A673 (cell line): ENCODE results near the gene IFNGR2. TPM values are rescaled to one million over a fixed set of nuclear protein-coding genes. Genes with fewer than 3 reads are reported as not detected.

Experiments
- BruUV-seq: library from RNA; stranded (reverse); fragments of 400-500 nt; replicated peaks from 2 replicates; lab custom pipeline; 2021; lab: Mats Ljungman, UMichigan
- CTCF ChIA-PET: fragments of 300-600 bp; sonication (Branson Sonifier 250); formaldehyde crosslinking; loops from one replicate; lab custom pipeline; 2022; ENCODE audit warnings: antibody characterized with exemption; lab: Charles Lee
- POLR2A ChIA-PET: fragments of 300-600 bp; sonication (Branson Sonifier 250); formaldehyde crosslinking; loops from one replicate; lab custom pipeline; 2022; ENCODE audit warnings: antibody characterized with exemption; ENCODE audit not compliant: low non-redundant PET; lab: Charles Lee
- DNase-seq: peaks from one replicate; pipeline ENCODE4 v3.0.0-alpha.2; 2015; ENCODE audit warnings: low spot score
- H3K27ac ChIP-seq: fragments of 200-600 bp; sonication (generic); 2 replicates; pipeline ENCODE4 v1.5.1; 2016; ENCODE audit warnings: mixed run types, low read depth, mild to moderate bottlenecking, mixed read lengths, antibody characterized with exemption, low read length; ENCODE audit not compliant: poor library complexity, severe bottlenecking
- H3K27me3 ChIP-seq: fragments of 200-600 bp; sonication (generic); replicated peaks from 2 replicates; pipeline ENCODE4 v1.6.1; 2017; ENCODE audit warnings: mixed run types, low read depth, mild to moderate bottlenecking, mixed read lengths, antibody characterized with exemption, low read length; ENCODE audit not compliant: insufficient read depth, poor library complexity
- H3K36me3 ChIP-seq: fragments of 200-600 bp; sonication (generic); 2 replicates; pipeline ENCODE4 v1.6.1; 2016; ENCODE audit warnings: mixed run types, mild to moderate bottlenecking, mixed read lengths, antibody characterized with exemption, low read length; ENCODE audit not compliant: insufficient read depth, poor library complexity, severe bottlenecking
- H3K4me1 ChIP-seq: fragments of 200-600 bp; sonication (generic); 2 replicates; pipeline ENCODE4 v1.6.1; 2017; ENCODE audit warnings: mixed run types, mild to moderate bottlenecking, mixed read lengths, antibody characterized with exemption, low read length; ENCODE audit not compliant: insufficient read depth, poor library complexity, severe bottlenecking
- H3K4me3 ChIP-seq: fragments of 200-600 bp; sonication (generic); 2 replicates; pipeline ENCODE4 v1.5.1; 2016; ENCODE audit warnings: low read depth, mixed run types, mild to moderate bottlenecking, mixed read lengths, low read length; ENCODE audit not compliant: poor library complexity, severe bottlenecking
- H3K9me3 ChIP-seq: fragments of 200-600 bp; sonication (generic); 2 replicates; pipeline ENCODE4 v1.6.1; 2016; ENCODE audit warnings: mixed run types, low read depth, mild to moderate bottlenecking, mixed read lengths, antibody characterized with exemption, low read length; ENCODE audit not compliant: poor library complexity, severe bottlenecking
- CTCF ChIP-seq: fragments of 300-800, 200-600 bp; sonication (generic); conservative IDR thresholded peaks from 2 replicates; pipeline ENCODE4 v1.5.1; 2017; ENCODE audit warnings: low read depth, mild to moderate bottlenecking, antibody characterized with exemption, low read length, moderate library complexity, mixed read lengths
- EZH2 ChIP-seq: fragments of 200-600 bp; sonication (generic); IDR thresholded peaks from 2 replicates; pipeline ENCODE4 v1.6.1; 2017; ENCODE audit warnings: borderline replicate concordance, low read depth, mild to moderate bottlenecking, mixed read lengths, antibody characterized with exemption, low read length; ENCODE audit not compliant: poor library complexity, severe bottlenecking
- intact Hi-C: fragments of 100-400 bp; cut with micrococcal nuclease; formaldehyde crosslinking; loops from one replicate; pipeline ENCODE4 v1.10.0; 2022; ENCODE audit not compliant: unreplicated experiment
- total RNA-seq: library from RNA; stranded (reverse); gene quantifications from 2 replicates; pipeline ENCODE4 v1.2.3, GENCODE V29; 2021

IFNGR2 gene
- total RNA-seq, 1 experiment from 2014 or later, result 48.9 TPM

GRCh38 chr21:33452362-33452761 lies 49.1 kb downstream of the IFNGR2 start:
- Histone ChIP-seq H3K36me3 (peaks cover 4% of the 10 kb centered on the region), H3K27me3 (no peaks in the 10 kb centered on the region), H3K4me1 (no peaks in the 10 kb centered on the region), H3K9me3 (no peaks in the 10 kb centered on the region), H3K4me3 (no peak overlapping the region), H3K27ac (no peak overlapping the region)
- no peak for TF ChIP-seq EZH2
- no peak for TF ChIP-seq CTCF
- CTCF ChIA-PET, result no interaction called here
- no TSS peak for BruUV-seq
- intact Hi-C loops, result no loop called here
- DNase-seq, result no peak
- POLR2A ChIA-PET, result interaction anchor here (0.6 kb wide), 1 partner anchor 326 kb away, joined by 10 read pairs; no protein-coding TSS in a partner anchor

DNA sequence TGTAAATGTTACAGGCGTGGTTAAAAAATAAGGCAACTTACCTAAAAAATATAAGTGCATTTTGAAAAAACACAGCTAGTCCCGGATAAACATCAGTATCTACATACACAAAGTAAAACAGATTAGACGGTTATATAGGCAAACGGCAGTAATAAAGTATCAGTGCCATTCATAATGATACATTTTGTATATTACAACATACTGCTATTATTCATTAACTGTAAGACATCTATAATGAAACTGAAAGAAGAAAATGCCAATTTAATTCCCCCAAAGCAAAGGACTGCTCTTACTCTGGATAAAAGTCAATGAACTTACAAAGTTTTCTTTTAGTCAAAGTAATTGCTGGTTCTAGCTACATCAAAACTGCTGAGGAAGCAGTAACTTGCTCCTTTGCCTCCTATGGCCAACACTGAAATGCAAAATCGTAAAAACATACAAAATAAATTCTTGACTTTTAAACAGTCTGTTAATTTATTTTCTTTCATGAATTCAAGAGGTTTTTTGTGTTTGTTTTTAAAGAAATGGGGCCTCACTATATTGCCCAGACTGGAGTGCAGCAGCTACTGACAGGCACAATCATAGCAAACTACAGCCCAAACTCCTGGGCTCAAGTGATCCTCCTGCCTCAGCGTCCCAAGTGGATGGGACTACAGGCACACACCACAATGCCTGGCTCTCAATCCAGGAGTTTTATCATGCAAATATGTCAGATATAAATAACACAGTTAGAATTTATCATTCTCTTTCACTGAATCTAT lies 52.7 kb downstream of the IFNGR2 start:
- Histone ChIP-seq H3K27me3 (no peaks in the 10 kb centered on the region), H3K27ac (no peak overlapping the region), H3K36me3 (peaks cover 4% of the 10 kb centered on the region), H3K4me3 (no peak overlapping the region), H3K4me1 (no peaks in the 10 kb centered on the region), H3K9me3 (no peaks in the 10 kb centered on the region)
- intact Hi-C loops, result no loop called here
- DNase-seq, result no peak
- no TSS peak for BruUV-seq
- POLR2A ChIA-PET, result no interaction called here
- TF ChIP-seq EZH2 (no peak), CTCF (no peak)
- CTCF ChIA-PET, result no interaction called here

GRCh38 chr21:33458861-33459260 lies 55.6 kb downstream of the IFNGR2 start:
- ChIA-PET CTCF (no interaction called here), POLR2A (no interaction called here)
- Histone ChIP-seq H3K4me3 (no peak overlapping the region), H3K4me1 (no peaks in the 10 kb centered on the region), H3K27me3 (no peaks in the 10 kb centered on the region), H3K27ac (no peak overlapping the region), H3K9me3 (no peaks in the 10 kb centered on the region), H3K36me3 (peaks cover 4% of the 10 kb centered on the region)
- TF ChIP-seq CTCF (no peak), EZH2 (no peak)
- BruUV-seq, result no TSS peak
- no peak for DNase-seq
- intact Hi-C loops, result no loop called here
